GM12875 (cell line): ENCODE data around the gene FOXI3.

ENCODE experiments used
- H3K4me3 ChIP-seq: one replicate; pipeline ENCODE4 v1.5.1; 2011; ENCODE audit warnings: low read depth, low read length, control low read depth
- TF ChIP-seq, protein P1 (sequence below): IDR thresholded peaks from 2 replicates; pipeline ENCODE4 v1.5.1; 2011; ENCODE audit warnings: low read depth, mild to moderate bottlenecking, control low read depth, inconsistent platforms, low read length, moderate library complexity, borderline replicate concordance; ENCODE audit not compliant: insufficient read depth

Gene FOXI3

DNA sequence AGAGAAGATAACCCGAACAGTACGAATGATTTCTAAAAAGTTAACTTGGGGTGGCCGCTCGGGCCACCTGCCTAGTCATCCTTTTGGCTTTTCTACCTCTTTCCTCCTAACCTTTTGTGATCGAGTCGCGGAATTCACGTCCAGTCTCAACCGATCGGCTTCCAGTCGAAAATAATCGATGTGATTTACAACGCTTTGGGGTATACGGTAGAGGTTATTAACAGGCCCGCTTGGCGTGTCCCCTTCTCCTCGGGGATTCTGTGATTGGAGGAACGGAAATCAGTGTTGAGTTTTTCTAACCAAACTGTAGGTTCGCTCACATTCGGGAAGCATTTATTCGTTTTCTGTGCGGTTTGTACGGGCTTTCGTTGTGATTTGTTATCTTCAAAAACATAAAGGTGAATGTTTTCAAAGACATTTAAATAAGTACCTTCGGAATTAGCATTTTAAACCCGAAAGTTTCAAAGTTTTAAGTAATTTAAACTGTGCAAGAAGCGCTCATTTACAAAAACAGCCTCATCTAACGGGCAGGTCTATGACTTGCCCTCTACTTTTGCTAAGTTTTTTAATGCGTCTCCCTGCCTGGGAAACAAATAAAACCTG lies 588 bp upstream of the FOXI3 start:
- no peak overlapping the region for H3K4me3 ChIP-seq

DNA sequence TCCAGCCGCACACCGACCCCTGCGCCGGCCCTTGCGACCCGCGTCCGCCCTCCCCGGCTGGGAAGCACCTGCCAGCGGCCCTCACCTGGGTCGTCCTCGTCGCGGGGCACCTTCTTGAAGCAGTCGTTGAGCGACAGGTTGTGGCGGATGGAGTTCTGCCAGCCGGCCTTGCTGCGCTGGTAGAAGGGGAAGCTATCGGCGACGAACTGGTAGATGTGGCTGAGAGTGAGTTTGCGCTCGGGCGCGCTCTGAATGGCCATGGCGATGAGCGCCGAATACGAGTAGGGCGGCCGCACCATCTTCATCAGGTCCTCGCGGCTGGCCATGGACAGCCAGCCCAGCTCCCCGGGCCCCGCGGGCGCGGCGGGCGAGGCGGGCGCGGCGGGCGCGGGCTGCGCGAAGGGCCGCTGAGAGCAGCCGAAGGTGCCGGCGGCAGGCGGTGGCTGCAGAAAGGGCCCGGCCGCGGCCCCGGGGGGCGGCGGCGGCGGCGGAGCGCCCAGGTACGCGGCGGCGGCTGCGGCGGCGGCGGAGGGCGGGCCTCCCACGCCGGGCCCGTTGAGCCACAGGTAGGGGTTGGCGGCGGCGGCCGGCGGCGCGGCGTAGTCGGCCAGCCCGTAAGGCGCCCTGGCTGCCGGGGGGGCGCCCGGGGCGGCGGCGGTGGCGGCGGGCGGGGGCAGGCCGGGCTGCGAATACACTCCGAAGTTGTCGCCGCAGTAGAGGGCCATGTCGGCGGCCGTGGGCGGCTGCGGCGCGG lies 505 bp downstream of the FOXI3 start:
- TF ChIP-seq, protein P1, sequence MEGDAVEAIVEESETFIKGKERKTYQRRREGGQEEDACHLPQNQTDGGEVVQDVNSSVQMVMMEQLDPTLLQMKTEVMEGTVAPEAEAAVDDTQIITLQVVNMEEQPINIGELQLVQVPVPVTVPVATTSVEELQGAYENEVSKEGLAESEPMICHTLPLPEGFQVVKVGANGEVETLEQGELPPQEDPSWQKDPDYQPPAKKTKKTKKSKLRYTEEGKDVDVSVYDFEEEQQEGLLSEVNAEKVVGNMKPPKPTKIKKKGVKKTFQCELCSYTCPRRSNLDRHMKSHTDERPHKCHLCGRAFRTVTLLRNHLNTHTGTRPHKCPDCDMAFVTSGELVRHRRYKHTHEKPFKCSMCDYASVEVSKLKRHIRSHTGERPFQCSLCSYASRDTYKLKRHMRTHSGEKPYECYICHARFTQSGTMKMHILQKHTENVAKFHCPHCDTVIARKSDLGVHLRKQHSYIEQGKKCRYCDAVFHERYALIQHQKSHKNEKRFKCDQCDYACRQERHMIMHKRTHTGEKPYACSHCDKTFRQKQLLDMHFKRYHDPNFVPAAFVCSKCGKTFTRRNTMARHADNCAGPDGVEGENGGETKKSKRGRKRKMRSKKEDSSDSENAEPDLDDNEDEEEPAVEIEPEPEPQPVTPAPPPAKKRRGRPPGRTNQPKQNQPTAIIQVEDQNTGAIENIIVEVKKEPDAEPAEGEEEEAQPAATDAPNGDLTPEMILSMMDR, result no peak
- no peak overlapping the region for H3K4me3 ChIP-seq

More for the DNA sequence above, 588 bp upstream of the FOXI3 start:
- TF ChIP-seq, protein P1, result no peak

DNA sequence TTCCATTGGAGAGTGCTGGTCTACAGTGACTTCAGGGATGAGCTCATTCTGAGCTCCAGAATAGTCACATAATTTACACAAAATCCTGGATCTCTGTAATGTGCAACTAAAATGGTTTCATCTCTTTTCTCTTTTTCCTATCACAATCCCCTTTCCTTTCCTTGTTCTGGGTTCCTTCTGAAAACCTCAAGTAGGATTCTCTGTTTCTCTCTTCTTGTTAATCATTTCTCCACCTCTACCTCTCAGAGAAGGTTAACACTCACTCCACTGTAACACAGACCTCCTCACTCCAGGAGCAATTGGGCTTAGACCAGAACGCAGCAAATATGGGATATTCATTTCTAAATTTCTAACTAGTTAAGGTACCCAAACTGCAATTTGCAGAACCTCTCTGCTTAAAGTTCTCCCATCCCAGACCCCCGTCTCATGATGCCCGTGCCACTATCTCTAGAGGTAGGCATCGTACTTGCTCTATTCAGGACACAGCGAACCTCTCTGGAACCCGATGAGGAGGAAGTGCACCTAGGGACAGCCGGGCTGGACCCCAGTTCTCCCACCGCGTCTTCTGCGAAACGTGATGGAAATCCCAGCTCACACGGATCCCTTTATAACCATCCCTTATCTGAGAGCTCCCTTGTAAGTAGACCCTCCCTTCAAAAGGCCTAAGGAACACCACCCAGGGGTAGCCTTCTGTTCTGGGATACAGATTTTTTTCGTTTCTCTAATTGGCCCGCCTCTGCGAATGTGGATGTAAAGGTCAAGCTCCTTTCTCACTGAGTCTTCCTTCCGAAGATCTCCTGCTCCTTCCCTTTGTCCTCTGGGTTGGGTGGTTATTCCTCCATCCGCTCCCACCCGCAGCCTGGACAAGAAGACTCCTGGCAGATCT lies 1.3 kb downstream of the FOXI3 start:
- TF ChIP-seq, protein P1, result no peak
- no peak overlapping the region for H3K4me3 ChIP-seq

DNA sequence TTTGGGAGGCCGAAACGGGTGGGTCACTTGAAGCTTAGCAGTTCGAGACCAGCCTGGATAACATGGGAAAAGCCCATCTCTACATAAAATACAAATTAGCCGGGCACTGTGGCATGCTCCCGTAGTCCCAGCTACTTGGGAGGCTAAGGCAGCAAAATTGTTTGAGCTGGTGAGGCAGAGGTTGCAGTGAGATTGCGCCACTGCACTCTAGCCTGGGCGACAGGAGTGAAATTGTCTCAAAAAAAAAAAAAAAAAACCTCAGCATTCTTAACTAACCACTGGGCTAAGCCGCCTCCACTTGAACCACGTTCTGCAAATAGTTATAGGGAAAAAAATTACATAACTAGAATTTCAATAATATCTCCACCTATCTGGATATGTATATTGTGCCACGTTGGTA lies 2.3 kb downstream of the FOXI3 start:
- TF ChIP-seq, protein P1, result no peak
- no peak overlapping the region for H3K4me3 ChIP-seq

DNA sequence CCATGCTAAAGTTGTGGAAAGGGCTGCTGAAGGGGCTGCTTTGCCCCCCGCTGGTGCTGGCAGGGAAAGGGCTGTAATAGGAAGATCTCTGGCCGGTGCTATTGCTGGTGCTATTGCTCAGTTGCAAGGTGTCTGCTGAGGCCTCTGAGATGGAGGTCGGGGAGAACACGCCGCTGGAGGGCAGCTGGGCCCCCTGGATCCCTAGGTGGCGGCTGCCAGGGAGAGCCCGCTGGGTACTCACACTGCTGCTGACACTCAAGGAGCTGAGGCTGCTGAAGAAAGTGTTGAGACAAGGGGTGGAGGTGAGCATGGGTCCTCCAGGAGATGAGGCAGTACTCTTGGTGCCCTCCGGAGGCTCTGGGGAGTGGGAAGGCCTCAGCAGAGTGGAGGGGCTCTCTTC lies 4.2 kb downstream of the FOXI3 start:
- TF ChIP-seq, protein P1, result 0 out of 2 replicates have a peak, but pooled peaks have one; percentile 9
- no peak overlapping the region for H3K4me3 ChIP-seq

DNA sequence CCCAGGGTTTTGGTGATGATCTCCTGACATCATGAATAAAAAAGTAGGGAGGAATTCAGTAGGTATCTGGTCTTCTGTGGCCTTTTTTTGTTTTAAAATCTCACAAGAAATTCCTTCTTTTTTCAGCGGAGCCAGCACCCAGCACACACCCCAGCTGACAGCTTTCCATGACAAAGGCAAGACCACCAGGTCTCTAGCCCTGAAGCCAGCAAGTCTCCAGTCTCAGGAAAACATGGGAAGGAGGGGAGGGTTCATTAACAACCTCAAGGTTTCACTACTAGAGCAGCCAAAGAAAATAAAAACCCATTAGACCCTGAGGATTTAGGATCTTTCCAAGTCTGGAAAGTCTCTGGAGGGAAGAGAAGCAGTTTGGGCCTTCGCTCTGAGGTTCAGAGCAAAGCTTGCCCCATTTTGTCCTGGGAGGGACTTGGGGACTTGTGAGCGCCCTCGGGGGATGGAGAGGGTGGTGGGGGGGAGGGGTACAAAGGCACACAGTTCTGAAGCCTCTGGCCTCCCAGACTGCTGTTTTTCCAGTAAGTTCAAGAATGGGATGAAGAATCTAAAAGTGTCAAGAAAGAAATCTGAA lies 9.0 kb downstream of the FOXI3 start:
- TF ChIP-seq, protein P1, result no peak
- no peak overlapping the region for H3K4me3 ChIP-seq
